ENCODE measurements around the gene LAMC1. TPM values are rescaled to one million over a fixed set of nuclear protein-coding genes. Genes with fewer than 3 reads are reported as not detected.

Gene LAMC1
- total RNA-seq, result 337 and 395 TPM in 2 replicates

- peak in 1 of 2 donors; percentile 87 for DNase-seq (ENCODE audit: low read depth in 2 of 2)
Observed at GRCh38 chr1:183023146-183023600, at the start of gene LAMC1. LAMC1 (plus strand) TSS chr1:183023420; CDS start chr1:183023717, 297 bp downstream.

- DNase-seq (ENCODE audit: low read depth in 2 of 2), result no peak
Observed at GRCh38 chr1:182974506-182975191, 48.6 kb upstream of the LAMC1 start.

- DNase-seq (ENCODE audit: low read depth in 2 of 2), result no peak
Observed at GRCh38 chr1:182977480-182977879, 45.7 kb upstream of the LAMC1 start.

- no peak for DNase-seq (ENCODE audit: low read depth in 2 of 2)
Observed at GRCh38 chr1:182978151-182978853, 44.9 kb upstream of the LAMC1 start.

GRCh38 chr1:182984138-182984537 lies 39.1 kb upstream of the LAMC1 start:
- no peak for DNase-seq (ENCODE audit: low read depth in 2 of 2)

GRCh38 chr1:182984621-182985020 lies 38.6 kb upstream of the LAMC1 start:
- DNase-seq (ENCODE audit: low read depth in 2 of 2), result no peak

- DNase-seq (ENCODE audit: low read depth in 2 of 2), result no peak
Observed at GRCh38 chr1:182985876-182986275, 37.3 kb upstream of the LAMC1 start.

GRCh38 chr1:182990413-182991144 lies 32.6 kb upstream of the LAMC1 start:
- DNase-seq (ENCODE audit: low read depth in 2 of 2), result peak in 1 of 2 donors; percentile 14

- no peak for DNase-seq (ENCODE audit: low read depth in 2 of 2)
Observed at GRCh38 chr1:182993746-182994145, 29.5 kb upstream of the LAMC1 start.

- DNase-seq (ENCODE audit: low read depth in 2 of 2), result no peak
Observed at GRCh38 chr1:182995894-182996293, 27.3 kb upstream of the LAMC1 start.

- DNase-seq (ENCODE audit: low read depth in 2 of 2), result no peak
Observed at GRCh38 chr1:182996816-182997215, 26.4 kb upstream of the LAMC1 start.

- no peak for DNase-seq (ENCODE audit: low read depth in 2 of 2)
Observed at GRCh38 chr1:182998482-182998881, 24.7 kb upstream of the LAMC1 start.

GRCh38 chr1:183000167-183000962 lies 22.9 kb upstream of the LAMC1 start:
- no peak for DNase-seq (ENCODE audit: low read depth in 2 of 2)

GRCh38 chr1:183002267-183002666 lies 21.0 kb upstream of the LAMC1 start:
- DNase-seq (ENCODE audit: low read depth in 2 of 2), result no peak

GRCh38 chr1:183002797-183003196 lies 20.4 kb upstream of the LAMC1 start:
- peak in 1 of 2 donors; percentile 45 for DNase-seq (ENCODE audit: low read depth in 2 of 2)

- peak in 1 of 2 donors; percentile 94 for DNase-seq (ENCODE audit: low read depth in 2 of 2)
Observed at GRCh38 chr1:183003203-183003602, 20.0 kb upstream of the LAMC1 start.

GRCh38 chr1:183004141-183004540 lies 19.1 kb upstream of the LAMC1 start:
- DNase-seq (ENCODE audit: low read depth in 2 of 2), result no peak

- DNase-seq (ENCODE audit: low read depth in 2 of 2), result no peak
Observed at GRCh38 chr1:183011859-183012258, 11.4 kb upstream of the LAMC1 start.

GRCh38 chr1:183012301-183012994 lies 10.8 kb upstream of the LAMC1 start:
- DNase-seq (ENCODE audit: low read depth in 2 of 2), result peak in 1 of 2 donors; percentile 61

GRCh38 chr1:183019139-183019740 lies 4.0 kb upstream of the LAMC1 start:
- peak; percentile 60 to 81 for DNase-seq (ENCODE audit: low read depth in 2 of 2)
